SKM-1 (cell line): ENCODE measurements around the gene BICDL1.

Source experiments
- DNase-seq: peaks from one replicate; lab custom pipeline; 2025; ENCODE audit not compliant: unreplicated experiment; lab: John Stamatoyannopoulos, UW

BICDL1 gene

GRCh38 chr12:120078868-120079267 is 89.8 kb downstream of the BICDL1 start:
- no peak for DNase-seq

- DNase-seq = no peak
Observed at GRCh38 chr12:120079411-120080400, 90.7 kb downstream of the BICDL1 start.

GRCh38 chr12:120081641-120082040 is 92.6 kb downstream of the BICDL1 start:
- DNase-seq = no peak

- no peak for DNase-seq
Observed at GRCh38 chr12:120085920-120086645, 97.0 kb downstream of the BICDL1 start.

GRCh38 chr12:120086801-120087621 is 98.0 kb downstream of the BICDL1 start:
- DNase-seq = peak; percentile 70

GRCh38 chr12:120089105-120089504 is 100.1 kb downstream of the BICDL1 start:
- DNase-seq = no peak

- no peak for DNase-seq
Observed at GRCh38 chr12:120089796-120090195, 100.8 kb downstream of the BICDL1 start.

GRCh38 chr12:120090206-120090605 is 101.2 kb downstream of the BICDL1 start:
- DNase-seq = no peak

GRCh38 chr12:120090626-120091295 is 101.7 kb downstream of the BICDL1 start:
- no peak for DNase-seq

- DNase-seq = no peak
Observed at GRCh38 chr12:120091371-120092090, 102.5 kb downstream of the BICDL1 start.

- no peak for DNase-seq
Observed at GRCh38 chr12:120092551-120093335, 103.7 kb downstream of the BICDL1 start.

GRCh38 chr12:120093336-120093591 is 104.2 kb downstream of the BICDL1 start:
- no peak for DNase-seq

- no peak for DNase-seq
Observed at GRCh38 chr12:120093592-120094355, 104.7 kb downstream of the BICDL1 start.

- no peak for DNase-seq
Observed at GRCh38 chr12:120094485-120094884, 105.4 kb downstream of the BICDL1 start.

GRCh38 chr12:120095331-120095730 is 106.3 kb downstream of the BICDL1 start:
- no peak for DNase-seq

GRCh38 chr12:120095736-120096135 is 106.7 kb downstream of the BICDL1 start:
- DNase-seq = no peak

GRCh38 chr12:120096671-120097202 is 107.7 kb downstream of the BICDL1 start:
- no peak for DNase-seq

- no peak for DNase-seq
Observed at GRCh38 chr12:120098756-120099470, 109.9 kb downstream of the BICDL1 start.
